Loucy (cell line): Measurements from ENCODE around the gene ZSWIM1.

Source experiments
- H2AFZ ChIP-seq: fragments of 200-600 bp; sonication (generic); 2 replicates; pipeline ENCODE4 v1.6.0; 2016; ENCODE audit warnings: antibody characterized with exemption, mild to moderate bottlenecking, low read length, moderate library complexity
- H3F3A ChIP-seq: fragments of 200-600 bp; 2 replicates; pipeline ENCODE4 v1.6.0; 2016; ENCODE audit warnings: antibody characterized with exemption, low read depth, mild to moderate bottlenecking
- H3K27me3 ChIP-seq: fragments of 200-600 bp; sonication (generic); 2 replicates; pipeline ENCODE4 v1.6.1; 2014; ENCODE audit warnings: low read length, mild to moderate bottlenecking; ENCODE audit not compliant: insufficient read depth, poor library complexity, severe bottlenecking
- H3K36me3 ChIP-seq: fragments of 200-600 bp; sonication (generic); 2 replicates; pipeline ENCODE4 v1.6.1; 2016; ENCODE audit warnings: low read length; ENCODE audit not compliant: insufficient read depth
- H3K4me1 ChIP-seq: fragments of 200-600 bp; sonication (generic); 2 replicates; pipeline ENCODE4 v1.5.1; 2014; ENCODE audit warnings: low read length, mild to moderate bottlenecking; ENCODE audit not compliant: insufficient read depth, poor library complexity, severe bottlenecking
- H3K4me2 ChIP-seq: fragments of 200-600 bp; sonication (generic); 2 replicates; pipeline ENCODE4 v1.6.0; 2014; ENCODE audit warnings: antibody characterized with exemption, low read length, low read depth, mild to moderate bottlenecking; ENCODE audit not compliant: poor library complexity, severe bottlenecking
- H3K4me3 ChIP-seq: fragments of 200-600 bp; sonication (generic); 2 replicates; pipeline ENCODE4 v1.5.1; 2014; ENCODE audit warnings: low read length, mild to moderate bottlenecking, mixed read lengths; ENCODE audit not compliant: poor library complexity, severe bottlenecking
- H3K79me2 ChIP-seq: fragments of 200-600 bp; sonication (generic); 2 replicates; pipeline ENCODE4 v1.6.1; 2014; ENCODE audit warnings: low read length; ENCODE audit not compliant: insufficient read depth
- H3K9ac ChIP-seq: fragments of 200-600 bp; sonication (generic); 2 replicates; pipeline ENCODE4 v1.6.0; 2014; ENCODE audit warnings: mild to moderate bottlenecking, low read depth, low read length, moderate library complexity; ENCODE audit not compliant: poor library complexity, severe bottlenecking
- H3K9me2 ChIP-seq: fragments of 200-600 bp; sonication (generic); replicated peaks from 2 replicates; pipeline ENCODE4 v1.6.1; 2016; ENCODE audit warnings: low read depth, low read length, mixed read lengths
- H3K9me3 ChIP-seq: fragments of 200-600 bp; sonication (generic); 2 replicates; pipeline ENCODE4 v1.6.1; 2014; ENCODE audit warnings: mild to moderate bottlenecking, antibody characterized with exemption, low read length, low read depth; ENCODE audit not compliant: insufficient read depth
- H4K20me1 ChIP-seq: fragments of 200-600 bp; sonication (generic); 2 replicates; pipeline ENCODE4 v1.6.0; 2014; ENCODE audit warnings: antibody characterized with exemption, low read length, mild to moderate bottlenecking; ENCODE audit not compliant: insufficient read depth, poor library complexity, severe bottlenecking
- CTCF ChIP-seq: fragments of 200-600 bp; sonication (generic); conservative IDR thresholded peaks from 2 replicates; pipeline ENCODE4 v1.5.1; 2014; ENCODE audit warnings: mild to moderate bottlenecking, antibody characterized with exemption, low read length
- EZH2phosphoT487 ChIP-seq: fragments of 200-600 bp; IDR thresholded peaks from 2 replicates; pipeline ENCODE4 v1.6.1; 2018; ENCODE audit warnings: antibody characterized with exemption, mild to moderate bottlenecking, moderate library complexity, borderline replicate concordance

ZSWIM1 gene

GRCh38 chr20:45833883-45834796 lies 46.9 kb upstream of the ZSWIM1 start:
- H4K20me1 ChIP-seq, result no peaks in the 10 kb centered on the region
- H3K4me1 ChIP-seq, result peaks cover 8% of the 10 kb centered on the region
- TF ChIP-seq CTCF (no peak), EZH2phosphoT487 (no peak)

DNA sequence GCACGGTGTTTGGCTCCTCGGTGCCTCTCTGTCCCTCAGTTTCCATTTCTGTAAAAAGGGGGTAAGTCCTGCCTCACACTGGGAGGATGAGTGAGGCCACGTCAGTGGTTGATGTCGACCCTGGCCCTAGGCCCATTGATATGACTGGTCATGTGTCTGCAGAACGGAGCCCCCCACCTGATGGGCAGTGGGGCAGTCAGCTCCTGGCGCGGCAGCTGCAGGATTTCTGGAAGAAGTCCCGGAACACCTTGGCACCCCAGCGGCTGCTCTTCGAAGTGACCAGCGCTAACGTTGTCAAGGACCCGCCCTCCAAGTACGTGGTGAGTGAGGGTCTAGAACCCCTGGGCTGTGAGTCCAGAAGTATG lies 46.2 kb upstream of the ZSWIM1 start:
- Histone ChIP-seq H3K79me2 (no peaks in the 10 kb centered on the region), H4K20me1 (no peaks in the 10 kb centered on the region), H2AFZ (no peak overlapping the region), H3K4me3 (no peak overlapping the region), H3F3A (no peaks in the 10 kb centered on the region), H3K4me2 (no peak overlapping the region), H3K9me3 (no peaks in the 10 kb centered on the region), H3K4me1 (peaks cover 8% of the 10 kb centered on the region), H3K27me3 (no peaks in the 10 kb centered on the region), H3K36me3 (no peaks in the 10 kb centered on the region), H3K9me2 (no peaks in the 10 kb centered on the region), H3K9ac (no peak overlapping the region)
- TF ChIP-seq CTCF, result no peak
- TF ChIP-seq EZH2phosphoT487, result no peak

More at GRCh38 chr20:45833883-45834796, 46.9 kb upstream of the ZSWIM1 start:
- peak overlapping the region; percentile 55 for H3K9ac ChIP-seq
- H3K79me2 ChIP-seq, result no peaks in the 10 kb centered on the region
- no peaks in the 10 kb centered on the region for H3K9me2 ChIP-seq
- peak overlapping the region; percentile 58 for H3K4me2 ChIP-seq
- peak overlapping the region; percentile 54 for H3K4me3 ChIP-seq
- peak overlapping the region; percentile 58; the same call in 1 of the 2 replicates for H2AFZ ChIP-seq
- no peaks in the 10 kb centered on the region for H3K27me3 ChIP-seq
- H3K36me3 ChIP-seq, result no peaks in the 10 kb centered on the region
- H3F3A ChIP-seq, result no peaks in the 10 kb centered on the region
- no peaks in the 10 kb centered on the region for H3K9me3 ChIP-seq

DNA sequence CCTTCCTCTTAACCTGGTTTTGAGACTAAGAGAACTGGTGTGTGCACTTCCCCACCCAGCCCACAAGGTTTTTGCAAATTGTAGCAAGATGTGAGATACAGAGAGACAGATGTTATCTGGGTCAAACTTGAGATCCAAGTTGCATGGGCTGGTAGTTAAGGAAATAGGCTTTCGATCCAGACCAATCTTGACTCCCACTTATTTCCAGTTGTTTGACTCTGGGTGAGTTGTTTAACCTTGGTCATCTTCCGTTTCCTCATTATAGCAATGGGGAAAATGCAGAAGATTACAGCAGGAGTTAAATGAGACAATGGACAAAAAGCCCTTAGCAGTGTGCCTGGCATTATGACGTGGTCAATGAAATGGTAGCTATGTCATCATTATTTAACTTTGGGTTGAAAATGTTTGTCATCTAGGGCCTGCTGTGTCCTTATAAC lies 45.7 kb upstream of the ZSWIM1 start:
- H3K4me1 ChIP-seq, result peaks cover 8% of the 10 kb centered on the region
- H3K79me2 ChIP-seq, result no peaks in the 10 kb centered on the region
- no peaks in the 10 kb centered on the region for H3K27me3 ChIP-seq
- no peak overlapping the region for H3K4me2 ChIP-seq
- H4K20me1 ChIP-seq, result no peaks in the 10 kb centered on the region
- no peaks in the 10 kb centered on the region for H3K9me3 ChIP-seq
- no peak overlapping the region for H3K9ac ChIP-seq
- no peaks in the 10 kb centered on the region for H3K36me3 ChIP-seq
- TF ChIP-seq EZH2phosphoT487 (no peak), CTCF (no peak)
- no peaks in the 10 kb centered on the region for H3F3A ChIP-seq
- no peak overlapping the region for H2AFZ ChIP-seq
- no peak overlapping the region for H3K4me3 ChIP-seq
- H3K9me2 ChIP-seq, result no peaks in the 10 kb centered on the region
